ENCODE data around the gene APIP.
A peak's percentile ranks its signal among the peaks of the same experiment; 100 is the strongest.

DNA sequence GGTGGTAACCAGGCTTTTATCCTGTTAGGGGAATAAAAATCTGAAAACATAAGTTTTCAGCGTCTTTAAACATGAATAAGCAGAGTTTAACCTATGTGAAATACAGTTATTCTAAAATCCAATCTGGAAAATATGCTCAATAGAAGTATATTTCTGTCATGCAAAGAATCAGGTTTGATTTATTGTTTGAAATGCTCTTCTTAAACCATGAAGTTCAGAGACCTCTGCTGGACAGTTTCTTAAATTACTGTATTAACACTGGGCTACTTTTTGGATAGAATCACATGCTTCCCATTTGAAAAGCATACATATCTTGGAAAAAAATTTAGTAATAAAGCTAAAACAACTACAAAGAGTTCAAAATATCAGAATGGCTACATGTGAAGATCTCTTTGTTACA is 25.4 kb downstream of the APIP start:
- TF ChIP-seq, protein P1, sequence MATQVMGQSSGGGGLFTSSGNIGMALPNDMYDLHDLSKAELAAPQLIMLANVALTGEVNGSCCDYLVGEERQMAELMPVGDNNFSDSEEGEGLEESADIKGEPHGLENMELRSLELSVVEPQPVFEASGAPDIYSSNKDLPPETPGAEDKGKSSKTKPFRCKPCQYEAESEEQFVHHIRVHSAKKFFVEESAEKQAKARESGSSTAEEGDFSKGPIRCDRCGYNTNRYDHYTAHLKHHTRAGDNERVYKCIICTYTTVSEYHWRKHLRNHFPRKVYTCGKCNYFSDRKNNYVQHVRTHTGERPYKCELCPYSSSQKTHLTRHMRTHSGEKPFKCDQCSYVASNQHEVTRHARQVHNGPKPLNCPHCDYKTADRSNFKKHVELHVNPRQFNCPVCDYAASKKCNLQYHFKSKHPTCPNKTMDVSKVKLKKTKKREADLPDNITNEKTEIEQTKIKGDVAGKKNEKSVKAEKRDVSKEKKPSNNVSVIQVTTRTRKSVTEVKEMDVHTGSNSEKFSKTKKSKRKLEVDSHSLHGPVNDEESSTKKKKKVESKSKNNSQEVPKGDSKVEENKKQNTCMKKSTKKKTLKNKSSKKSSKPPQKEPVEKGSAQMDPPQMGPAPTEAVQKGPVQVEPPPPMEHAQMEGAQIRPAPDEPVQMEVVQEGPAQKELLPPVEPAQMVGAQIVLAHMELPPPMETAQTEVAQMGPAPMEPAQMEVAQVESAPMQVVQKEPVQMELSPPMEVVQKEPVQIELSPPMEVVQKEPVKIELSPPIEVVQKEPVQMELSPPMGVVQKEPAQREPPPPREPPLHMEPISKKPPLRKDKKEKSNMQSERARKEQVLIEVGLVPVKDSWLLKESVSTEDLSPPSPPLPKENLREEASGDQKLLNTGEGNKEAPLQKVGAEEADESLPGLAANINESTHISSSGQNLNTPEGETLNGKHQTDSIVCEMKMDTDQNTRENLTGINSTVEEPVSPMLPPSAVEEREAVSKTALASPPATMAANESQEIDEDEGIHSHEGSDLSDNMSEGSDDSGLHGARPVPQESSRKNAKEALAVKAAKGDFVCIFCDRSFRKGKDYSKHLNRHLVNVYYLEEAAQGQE (IDR thresholded peaks at IDR 0.05; ENCODE audit: low read depth, low read length) = no peak
- TF ChIP-seq EZH2phosphoT487 (IDR thresholded peaks at IDR 0.05; ENCODE audit: borderline replicate concordance, low read depth) (no peak), POLR2AphosphoS5 (IDR thresholded peaks at IDR 0.05; ENCODE audit: low read depth, low read length) (no peak), RFX5 (IDR thresholded peaks at IDR 0.05; ENCODE audit: low read length) (no peak), CHD2 (IDR thresholded peaks at IDR 0.05; ENCODE audit: low read length, partially characterized antibody) (no peak), EP300 (IDR thresholded peaks at IDR 0.05; ENCODE audit: borderline replicate concordance in 1 of 2, low read depth in 1 of 2, low read length in 1 of 2) (no peak), TAF1 (IDR thresholded peaks at IDR 0.05; ENCODE audit: borderline replicate concordance, low read depth, low read length) (no peak), GABPA (IDR thresholded peaks at IDR 0.05; ENCODE audit: low read depth) (no peak), TCF12 (IDR thresholded peaks at IDR 0.05) (no peak), GATA2 (CRISPR knock-in tag; IDR thresholded peaks at IDR 0.05) (no peak), SIN3A (IDR thresholded peaks at IDR 0.05; ENCODE audit: borderline replicate concordance, low read depth, low read length) (no peak), NRF1 (IDR thresholded peaks at IDR 0.05; ENCODE audit: low read depth, low read length) (no peak), TEAD4 (IDR thresholded peaks at IDR 0.05; ENCODE audit: borderline replicate concordance, insufficient read depth) (no peak)
- TF ChIP-seq, protein P2, sequence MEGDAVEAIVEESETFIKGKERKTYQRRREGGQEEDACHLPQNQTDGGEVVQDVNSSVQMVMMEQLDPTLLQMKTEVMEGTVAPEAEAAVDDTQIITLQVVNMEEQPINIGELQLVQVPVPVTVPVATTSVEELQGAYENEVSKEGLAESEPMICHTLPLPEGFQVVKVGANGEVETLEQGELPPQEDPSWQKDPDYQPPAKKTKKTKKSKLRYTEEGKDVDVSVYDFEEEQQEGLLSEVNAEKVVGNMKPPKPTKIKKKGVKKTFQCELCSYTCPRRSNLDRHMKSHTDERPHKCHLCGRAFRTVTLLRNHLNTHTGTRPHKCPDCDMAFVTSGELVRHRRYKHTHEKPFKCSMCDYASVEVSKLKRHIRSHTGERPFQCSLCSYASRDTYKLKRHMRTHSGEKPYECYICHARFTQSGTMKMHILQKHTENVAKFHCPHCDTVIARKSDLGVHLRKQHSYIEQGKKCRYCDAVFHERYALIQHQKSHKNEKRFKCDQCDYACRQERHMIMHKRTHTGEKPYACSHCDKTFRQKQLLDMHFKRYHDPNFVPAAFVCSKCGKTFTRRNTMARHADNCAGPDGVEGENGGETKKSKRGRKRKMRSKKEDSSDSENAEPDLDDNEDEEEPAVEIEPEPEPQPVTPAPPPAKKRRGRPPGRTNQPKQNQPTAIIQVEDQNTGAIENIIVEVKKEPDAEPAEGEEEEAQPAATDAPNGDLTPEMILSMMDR (IDR thresholded peaks at IDR 0.05) = peak; percentile 70

All from SK-N-SH (cell line).